Inferior parietal cortex (tissue), 1 donor: ENCODE measurements around the gene RPS6KA3.
A peak's percentile ranks its signal among the peaks of the same experiment; 100 is the strongest.
"Not testable (repeated sequence)": the region's sequence is repeated elsewhere in the genome, so short reads cannot be mapped to it uniquely, and the experiment has no call there.

Source experiments
- DNase-seq: peaks from one replicate; pipeline ENCODE4 v3.0.0-alpha.2; 2016; ENCODE audit errors: extremely low spot score

Gene RPS6KA3

DNA sequence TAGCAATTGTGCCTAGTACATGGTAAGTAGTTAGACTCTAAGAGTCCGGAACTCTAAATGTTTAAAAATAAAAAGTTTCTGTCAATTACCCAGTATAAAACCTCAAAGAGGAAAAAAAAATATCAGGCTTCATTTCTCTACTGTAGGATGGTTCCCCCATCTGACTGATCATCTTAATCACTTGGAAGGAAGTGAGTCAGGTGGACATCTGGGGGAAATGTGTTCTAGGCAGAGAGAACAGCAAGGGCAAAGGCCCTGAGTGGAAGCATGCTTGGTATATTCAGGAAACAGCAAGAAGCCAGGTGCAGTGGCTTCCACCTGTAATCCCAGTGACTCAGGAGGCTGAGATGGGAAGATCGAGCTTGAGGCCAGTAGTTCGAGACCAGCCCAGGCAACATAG is 122.2 kb downstream of the RPS6KA3 start:
- no peak for DNase-seq

GRCh38 chrX:20143561-20143960 is 123.1 kb downstream of the RPS6KA3 start:
- no peak for DNase-seq

DNA sequence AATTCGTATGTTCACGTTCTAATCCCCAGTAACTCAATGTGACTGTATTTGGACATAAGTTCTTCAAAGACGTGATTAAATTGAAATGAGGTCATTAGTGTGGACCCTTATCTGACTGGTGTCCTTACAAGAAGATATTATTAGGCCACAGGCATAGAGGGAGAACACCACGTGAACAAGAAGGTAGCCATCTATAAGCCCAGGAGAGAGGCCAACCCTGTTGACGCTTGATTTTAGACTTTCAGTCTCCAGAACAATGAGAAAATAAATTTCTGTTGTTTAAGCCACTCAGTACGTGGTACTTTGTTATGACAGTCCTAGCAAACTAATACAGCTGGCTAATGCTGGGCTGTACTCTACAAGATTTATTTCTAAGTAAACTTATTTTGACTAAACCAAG is 123.6 kb downstream of the RPS6KA3 start:
- DNase-seq, result no peak

- peak; percentile 92 for DNase-seq
These were observed 125.2 kb downstream of the RPS6KA3 start, which contains the start of gene EIF1AX for GRCh38 chrX:20141281-20142220. TSS of gene EIF1AX (minus strand) at chrX:20141838. CDS start at chrX:20141640, 198 bp downstream.

- no peak for DNase-seq
These were observed 126.3 kb downstream of the RPS6KA3 start for GRCh38 chrX:20140420-20140819.

GRCh38 chrX:20139966-20140365 is 126.7 kb downstream of the RPS6KA3 start:
- DNase-seq, result no peak

GRCh38 chrX:20135944-20136343 is 130.8 kb downstream of the RPS6KA3 start:
- no peak for DNase-seq

GRCh38 chrX:20132666-20133065 is 134.0 kb downstream of the RPS6KA3 start:
- no peak for DNase-seq

DNA sequence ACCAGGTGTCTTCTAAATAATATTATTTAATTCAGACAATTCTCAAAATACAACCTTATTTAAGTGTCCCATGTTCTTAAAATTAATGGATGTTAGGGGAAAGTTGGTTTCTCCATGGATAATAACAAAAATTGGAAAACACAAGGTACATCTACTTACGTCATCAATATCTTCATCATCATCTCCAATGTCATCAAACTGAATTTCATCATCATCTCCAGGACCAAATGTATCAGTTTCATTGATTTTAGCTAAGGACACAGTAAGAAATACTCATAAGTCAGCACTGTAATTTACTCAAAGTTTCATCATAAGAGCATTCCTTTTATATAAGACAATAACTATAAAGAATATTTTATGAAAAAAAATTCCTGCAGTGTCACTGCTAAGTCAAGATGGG is 136.4 kb downstream of the RPS6KA3 start:
- DNase-seq, result no peak

GRCh38 chrX:20129547-20129946 is 137.2 kb downstream of the RPS6KA3 start:
- no peak for DNase-seq

- no peak for DNase-seq
These were observed 138.0 kb downstream of the RPS6KA3 start for GRCh38 chrX:20128670-20129069.

DNA sequence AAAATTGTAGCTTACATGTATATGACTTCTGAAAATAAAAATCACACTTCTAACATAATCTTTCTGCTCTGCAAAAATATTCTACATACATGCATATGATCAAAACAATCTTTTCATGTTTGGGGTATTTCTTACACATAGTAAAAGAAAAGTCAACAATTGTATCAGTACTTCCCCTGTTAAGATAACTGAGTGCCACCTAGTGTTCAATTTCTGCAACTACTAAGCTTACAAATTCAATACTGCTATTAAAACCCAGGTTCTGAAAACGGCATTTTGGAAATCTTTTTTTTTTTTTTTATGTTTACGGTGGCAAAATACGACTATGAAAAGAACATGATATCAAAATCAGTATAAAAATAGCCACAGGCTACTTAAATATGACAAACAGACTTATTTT is 139.3 kb downstream of the RPS6KA3 start:
- not testable (repeated sequence) for DNase-seq

GRCh38 chrX:20126833-20127232 is 139.9 kb downstream of the RPS6KA3 start:
- not testable (repeated sequence) for DNase-seq

DNA sequence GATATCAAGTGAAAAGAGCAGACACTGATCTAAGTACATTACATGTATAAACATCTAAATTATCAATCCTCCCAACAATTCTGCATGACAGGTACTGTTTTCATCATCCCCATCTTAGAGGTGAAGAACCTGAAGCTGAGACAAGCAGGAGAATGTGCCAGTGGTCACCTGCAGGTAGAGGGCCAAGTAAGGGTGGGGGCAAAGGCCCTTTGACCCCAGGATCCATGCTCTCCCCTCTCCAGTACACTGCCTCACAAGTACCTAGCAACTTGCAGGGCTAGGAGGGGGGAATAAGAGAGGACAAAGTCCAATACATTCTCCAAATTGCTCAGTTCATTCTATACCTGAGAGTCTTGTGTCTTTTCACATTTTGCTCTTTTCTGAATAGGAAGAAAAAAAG is 141.7 kb downstream of the RPS6KA3 start:
- no peak for DNase-seq

- DNase-seq, result no peak
These were observed 148.5 kb downstream of the RPS6KA3 start for GRCh38 chrX:20118065-20118824.

GRCh38 chrX:20116577-20117240 is 150.0 kb downstream of the RPS6KA3 start, which contains the start of gene MAP7D2:
TSS of gene MAP7D2 (minus strand) at chrX:20116907. CDS start at chrX:20116879, 28 bp downstream.
- no peak for DNase-seq

DNA sequence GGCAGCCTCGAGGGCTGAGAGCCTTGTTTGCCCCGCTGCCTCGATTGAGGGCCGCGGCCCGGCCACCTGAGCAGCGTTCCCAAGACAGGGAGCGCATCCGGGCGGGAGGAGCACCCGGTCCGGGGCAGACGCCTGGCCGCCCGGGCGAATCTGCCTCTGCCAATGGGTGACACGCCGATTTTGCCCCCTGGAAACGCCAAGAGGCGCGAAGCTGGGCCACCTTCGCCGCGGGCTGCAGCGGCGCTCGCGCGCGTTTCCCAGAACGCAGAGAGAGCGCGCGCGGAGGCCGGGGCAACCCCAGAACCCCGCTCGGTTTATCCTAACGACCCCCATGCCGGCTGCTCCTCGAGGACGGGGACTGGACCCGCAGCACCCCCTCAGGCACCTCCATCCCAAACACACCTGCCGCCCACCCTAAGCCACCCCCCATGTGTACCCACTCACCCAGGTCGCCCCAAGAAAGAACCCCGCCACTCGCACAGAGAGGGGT is 150.6 kb downstream of the RPS6KA3 start:
- DNase-seq, result no peak

DNA sequence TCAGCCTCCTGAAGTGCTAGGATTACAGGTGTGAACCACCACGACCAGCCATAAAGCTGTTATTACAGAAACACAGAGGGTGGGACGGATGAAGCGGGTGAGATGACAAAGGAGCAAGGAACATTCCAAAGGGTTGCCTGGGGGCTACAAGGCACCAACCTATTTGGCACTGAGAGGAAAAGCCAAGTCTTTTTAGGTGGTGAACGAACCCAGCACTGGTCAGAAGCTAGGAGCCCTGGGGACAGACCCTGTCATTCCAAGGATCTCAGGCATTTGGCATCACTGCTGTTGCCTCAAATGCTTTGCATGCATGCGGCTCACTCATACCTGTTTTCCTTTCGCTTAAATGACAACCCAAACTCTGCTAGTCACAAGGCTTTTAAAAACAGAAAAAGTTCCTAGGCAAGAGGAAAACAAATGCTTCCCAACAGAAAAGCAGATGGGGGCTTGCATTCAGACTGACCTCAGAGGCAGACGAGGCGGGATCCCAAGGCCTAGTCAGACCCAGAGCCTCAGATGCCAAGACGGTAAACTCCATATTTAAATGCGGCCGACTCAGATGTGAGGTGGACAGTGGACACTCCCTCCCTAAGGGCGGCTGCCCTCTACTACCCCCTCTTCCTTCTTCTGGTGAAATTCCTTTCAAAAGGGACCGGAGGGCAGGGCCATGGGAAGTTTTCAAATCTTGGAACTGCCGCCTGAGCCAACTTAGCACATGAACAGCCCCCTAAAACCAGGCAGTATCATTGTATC is 154.5 kb downstream of the RPS6KA3 start:
- DNase-seq, result no peak

- DNase-seq, result no peak
These were observed 155.4 kb downstream of the RPS6KA3 start for GRCh38 chrX:20111271-20111670.

DNA sequence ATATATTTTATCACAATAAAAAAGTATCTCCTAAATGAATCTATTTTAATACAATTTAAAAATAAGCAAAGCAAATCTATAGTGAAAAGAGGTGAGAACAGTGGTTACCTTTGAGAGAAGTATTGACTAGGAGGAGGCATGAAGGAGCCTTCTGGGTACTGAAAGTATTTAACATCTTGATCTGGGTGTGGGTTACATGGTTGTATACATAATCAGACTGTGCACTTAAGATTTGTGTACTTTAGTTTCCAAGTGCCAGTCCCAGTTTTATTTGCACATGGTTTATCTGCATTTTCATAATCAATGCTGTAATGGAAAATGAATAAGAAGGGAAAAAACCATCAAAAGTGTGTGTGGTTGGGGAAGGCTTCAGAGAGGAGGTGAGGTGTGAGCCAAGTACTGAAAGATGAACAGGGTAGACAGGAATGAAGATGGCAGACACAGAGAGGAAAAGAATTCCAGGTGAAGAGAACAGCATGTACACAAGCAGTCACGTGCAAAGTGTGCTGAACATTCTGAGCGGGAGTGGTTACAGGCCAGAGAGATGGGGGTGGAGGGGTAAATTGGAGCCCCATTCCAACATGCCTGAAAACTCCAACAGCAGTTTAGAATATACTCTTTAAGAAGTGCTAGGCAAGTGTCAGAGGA is 164.7 kb downstream of the RPS6KA3 start:
- no peak for DNase-seq
